HepG2 (cell line): Measurements from ENCODE around the gene IL1RAPL1. TPM values are rescaled to one million over a fixed set of nuclear protein-coding genes. Genes with fewer than 3 reads are reported as not detected.

Experiments
- ATAC-seq: fragments of 200-7000 bp; cut with Tn5 transposase; 3 replicates; pipeline ENCODE4 v1.9.1; 2020; ENCODE audit warnings: mild to moderate bottlenecking, moderate library complexity
- BruUV-seq: library from RNA; stranded (reverse); fragments of 400-500 nt; replicated peaks from 2 replicates; lab custom pipeline; 2021; lab: Mats Ljungman, UMichigan
- CTCF ChIA-PET: fragments of 300-600 bp; formaldehyde crosslinking; extraction: SDS; loops from one replicate; lab custom pipeline; 2021; ENCODE audit warnings: low total read pairs, inconsistent platforms, low intra/inter-chr PET ratio; lab: Yijun Ruan, JAX
- POLR2A ChIA-PET: fragments of 350-600 bp; sonication (Branson Sonifier 250); formaldehyde crosslinking; loops from one replicate; lab custom pipeline; 2020; ENCODE audit warnings: antibody characterized with exemption, inconsistent platforms; lab: Yijun Ruan, JAX
- DNase-seq: peaks from one replicate; pipeline ENCODE4 v3.0.0-alpha.2; 2015; ENCODE audit warnings: low spot score
- FAIRE-seq: peaks from 3 replicates; lab custom pipeline; 2011; peaks lifted over from hg19 to GRCh38; lab: Jason Lieb, UNC
- H2AFZ ChIP-seq: one replicate; pipeline ENCODE4 v1.6.1; 2011; ENCODE audit warnings: low read length, inconsistent platforms
- H3K27ac ChIP-seq: fragments of 300-600 bp; 3 replicates; pipeline ENCODE4 v1.8.0; 2011; ENCODE audit warnings: mixed run types, mild to moderate bottlenecking, mixed read lengths, low read length, inconsistent platforms; ENCODE audit not compliant: insufficient read depth; ENCODE audit errors: extremely low read length
- H3K27me3 ChIP-seq, 2 experiments: fragments of 200-600 bp in 1 of 2; 2 replicates in 1 of 2; 3 replicates in 1 of 2; pipeline versions ENCODE4 v1.6.0 to v1.8.0; 2011; ENCODE audit warnings: low read length in 2 of 2, mild to moderate bottlenecking in 2 of 2, moderate library complexity in 2 of 2, inconsistent platforms in 1 of 2; ENCODE audit not compliant: insufficient read depth in 2 of 2, control insufficient read depth in 1 of 2
- H3K36me3 ChIP-seq, 2 experiments: fragments of 200-600 bp in 1 of 2; replicated peaks in 1 of 2; 2 replicates in 1 of 2; 3 replicates in 1 of 2; pipeline versions ENCODE4 v1.5.1 to v1.8.0; 2011; ENCODE audit warnings: low read length in 2 of 2, inconsistent platforms in 1 of 2; ENCODE audit not compliant: insufficient read depth in 2 of 2, control insufficient read depth in 1 of 2
- H3K4me1 ChIP-seq: 2 replicates; pipeline ENCODE4 v1.5.1; 2012; ENCODE audit warnings: low read length, inconsistent platforms; ENCODE audit not compliant: insufficient read depth
- H3K4me2 ChIP-seq: 2 replicates; pipeline ENCODE4 v1.6.0; 2011; ENCODE audit warnings: low read depth, low read length, inconsistent platforms
- H3K4me3 ChIP-seq, 3 experiments: fragments of 200-600 bp in 1 of 3; sonication (generic), shearing (Covaris generic) in 1 of 3; replicated peaks in 1 of 3; 2 replicates each; pipeline ENCODE4 v1.5.1; 2011 to 2016; ENCODE audit warnings: low read length in 3 of 3, inconsistent platforms in 2 of 3, low read depth in 2 of 3, mild to moderate bottlenecking in 2 of 3, control low read depth in 1 of 3, mixed read lengths in 1 of 3; ENCODE audit not compliant: insufficient read depth in 1 of 3
- H3K79me2 ChIP-seq: one replicate; pipeline ENCODE4 v1.6.1; 2011; ENCODE audit warnings: low read length, inconsistent platforms; ENCODE audit not compliant: insufficient read depth
- H3K9ac ChIP-seq: 2 replicates; pipeline ENCODE4 v1.6.0; 2011; ENCODE audit warnings: mild to moderate bottlenecking, low read depth, low read length, inconsistent platforms; ENCODE audit not compliant: insufficient read depth
- H3K9me3 ChIP-seq: 2 replicates; pipeline ENCODE4 v1.5.1; 2012; ENCODE audit warnings: mild to moderate bottlenecking, low read length
- H4K20me1 ChIP-seq: 2 replicates; pipeline ENCODE4 v1.6.0; 2011; ENCODE audit warnings: inconsistent platforms, mild to moderate bottlenecking, low read length, moderate library complexity; ENCODE audit not compliant: insufficient read depth
- HHEX ChIP-seq: IDR thresholded peaks from 2 replicates; pipeline ENCODE4 v1.6.1; 2016; ENCODE audit warnings: control low read depth
- HNRNPUL1 ChIP-seq: fragments of 200-400 bp; formaldehyde crosslinking; IDR thresholded peaks from 2 replicates; pipeline ENCODE4 v1.6.1; 2017; ENCODE audit warnings: low read depth, mild to moderate bottlenecking, low read length, moderate library complexity
- HOXA5 ChIP-seq: sonication (generic); formaldehyde crosslinking; IDR thresholded peaks from 2 replicates; pipeline ENCODE4 v1.4.0; 2020; ENCODE audit warnings: missing genetic modification reagents
- KAT8 ChIP-seq: IDR thresholded peaks from 2 replicates; pipeline ENCODE4 v1.6.1; 2016; ENCODE audit warnings: missing genetic modification reagents, missing compliant biosample characterization
- KDM5A ChIP-seq: fragments of 200-600 bp; sonication (generic); IDR thresholded peaks from 2 replicates; pipeline ENCODE4 v1.7.0; 2018; ENCODE audit warnings: antibody characterized with exemption, mild to moderate bottlenecking, low read length, borderline replicate concordance
- PCBP2 ChIP-seq: fragments of 200-400 bp; formaldehyde crosslinking; optimal IDR thresholded peaks from 2 replicates; pipeline ENCODE3; 2018; ENCODE audit warnings: low read length, low read depth; ENCODE audit not compliant: poor library complexity, severe bottlenecking
- PHF5A ChIP-seq: IDR thresholded peaks from one replicate; pipeline ENCODE4 v1.6.1; 2018; ENCODE audit warnings: low read depth, missing genetic modification reagents; ENCODE audit not compliant: unreplicated experiment
- SIN3A ChIP-seq: IDR thresholded peaks from 2 replicates; pipeline ENCODE4 v1.6.1; 2011; ENCODE audit warnings: low read depth, mild to moderate bottlenecking, control low read depth, low read length, borderline replicate concordance
- ZNF382 ChIP-seq: sonication (generic); formaldehyde crosslinking; IDR thresholded peaks from 2 replicates; pipeline ENCODE4 v1.5.0; 2020; ENCODE audit warnings: missing genetic modification reagents, mild to moderate bottlenecking, borderline replicate concordance
- ZNF598 ChIP-seq: sonication (generic); formaldehyde crosslinking; IDR thresholded peaks from 2 replicates; pipeline ENCODE4 v1.5.1; 2020; ENCODE audit warnings: mild to moderate bottlenecking, missing genetic modification reagents, borderline replicate concordance
- ZNF672 ChIP-seq: sonication (generic); formaldehyde crosslinking; IDR thresholded peaks from 2 replicates; pipeline ENCODE4 v1.8.1; 2022; ENCODE audit warnings: missing genetic modification reagents
- in situ Hi-C: cut with HindIII; loops from 2 replicates; pipeline ENCODE4 v1.10.0; 2017; ENCODE audit warnings: low pct_unique_long_range_greater_than_20kb; ENCODE audit not compliant: extremely low pct_ligation_motif_present
- intact Hi-C: fragments of 100-400 bp; cut with micrococcal nuclease; formaldehyde crosslinking; loops from one replicate; pipeline ENCODE4 v1.10.0; 2022; ENCODE audit not compliant: unreplicated experiment
- polyA plus RNA-seq, 8 experiments: library from polyadenylated mRNA; depleted of rRNA in 3 of 8; stranded (reverse) in 7 of 8; unstranded in 1 of 8; fragments of >200 nt; fragmentation: Illumina TruSeq in 4 of 8; extraction: Trizol in 4 of 8; gene quantifications; 2 replicates each; pipeline versions ENCODE4 v1.2.1 to v1.2.3, GENCODE V29; 2011 to 2016; ENCODE audit warnings: low read depth in 4 of 8, missing spikeins in 1 of 8, mixed read lengths in 1 of 8; ENCODE audit not compliant: insufficient read depth in 1 of 8
- total RNA-seq, 5 experiments: library from RNA; depleted of rRNA; stranded (reverse); fragments of >200 nt; fragmentation: Illumina TruSeq; extraction: Trizol; gene quantifications; 2 replicates each; pipeline ENCODE4 v1.2.3, GENCODE V29; 2016; ENCODE audit warnings: low read depth in 1 of 5
- TF ChIP-seq, protein P1 (sequence below): sonication (generic); formaldehyde crosslinking; IDR thresholded peaks from 2 replicates; pipeline ENCODE4 v1.4.0; 2020; ENCODE audit warnings: missing genetic modification reagents, borderline replicate concordance
- TF ChIP-seq, protein P2 (sequence below): sonication (generic); formaldehyde crosslinking; IDR thresholded peaks from 2 replicates; pipeline ENCODE4 v1.4.0; 2020; ENCODE audit warnings: mild to moderate bottlenecking, low read depth, missing genetic modification reagents

IL1RAPL1 gene
- total and polyA plus RNA-seq, 2 of the 13 experiments (the other 11 are each of a cell fraction or from before 2014, with no cell fraction given), result 0.04 TPM; not detected in 1

DNA sequence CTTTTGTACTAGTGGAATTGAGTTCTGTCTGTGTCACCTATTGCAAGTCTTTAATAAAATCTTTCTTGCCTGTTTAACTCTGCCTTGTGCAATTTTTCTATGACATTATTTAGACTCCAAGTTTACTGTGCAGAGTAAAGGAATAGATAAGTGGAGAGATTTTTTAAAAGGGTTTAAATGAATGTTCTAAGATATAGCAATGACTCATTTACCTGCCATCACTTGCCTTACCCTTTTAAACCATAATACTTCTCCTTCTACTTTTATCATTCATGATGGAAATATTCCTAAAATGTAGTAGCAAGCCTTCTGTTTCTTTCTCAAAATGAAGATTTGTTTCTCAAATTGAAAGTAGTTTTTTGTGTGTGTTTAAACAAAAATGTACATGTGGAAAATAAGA, 845.3 kb downstream of the IL1RAPL1 start:
- CTCF ChIA-PET, result no interaction called here
- no TSS peak for BruUV-seq
- Histone ChIP-seq H3K79me2 (no peaks in the 10 kb centered on the region), H3K36me3 (no peaks in the 10 kb centered on the region), H3K27ac (no peak overlapping the region), H3K9ac (no peak overlapping the region), H3K9me3 (peaks cover 3% of the 10 kb centered on the region; the same call in 1 of the 2 replicates)
- intact Hi-C loops, result no loop called here
- no peak for TF ChIP-seq HNRNPUL1
- TF ChIP-seq ZNF672, result no peak
- TF ChIP-seq PHF5A (CRISPR knock-in tag), result no peak
- TF ChIP-seq ZNF598 (CRISPR knock-in tag), result no peak
- TF ChIP-seq ZNF382 (CRISPR knock-in tag), result no peak
- TF ChIP-seq, protein P1, sequence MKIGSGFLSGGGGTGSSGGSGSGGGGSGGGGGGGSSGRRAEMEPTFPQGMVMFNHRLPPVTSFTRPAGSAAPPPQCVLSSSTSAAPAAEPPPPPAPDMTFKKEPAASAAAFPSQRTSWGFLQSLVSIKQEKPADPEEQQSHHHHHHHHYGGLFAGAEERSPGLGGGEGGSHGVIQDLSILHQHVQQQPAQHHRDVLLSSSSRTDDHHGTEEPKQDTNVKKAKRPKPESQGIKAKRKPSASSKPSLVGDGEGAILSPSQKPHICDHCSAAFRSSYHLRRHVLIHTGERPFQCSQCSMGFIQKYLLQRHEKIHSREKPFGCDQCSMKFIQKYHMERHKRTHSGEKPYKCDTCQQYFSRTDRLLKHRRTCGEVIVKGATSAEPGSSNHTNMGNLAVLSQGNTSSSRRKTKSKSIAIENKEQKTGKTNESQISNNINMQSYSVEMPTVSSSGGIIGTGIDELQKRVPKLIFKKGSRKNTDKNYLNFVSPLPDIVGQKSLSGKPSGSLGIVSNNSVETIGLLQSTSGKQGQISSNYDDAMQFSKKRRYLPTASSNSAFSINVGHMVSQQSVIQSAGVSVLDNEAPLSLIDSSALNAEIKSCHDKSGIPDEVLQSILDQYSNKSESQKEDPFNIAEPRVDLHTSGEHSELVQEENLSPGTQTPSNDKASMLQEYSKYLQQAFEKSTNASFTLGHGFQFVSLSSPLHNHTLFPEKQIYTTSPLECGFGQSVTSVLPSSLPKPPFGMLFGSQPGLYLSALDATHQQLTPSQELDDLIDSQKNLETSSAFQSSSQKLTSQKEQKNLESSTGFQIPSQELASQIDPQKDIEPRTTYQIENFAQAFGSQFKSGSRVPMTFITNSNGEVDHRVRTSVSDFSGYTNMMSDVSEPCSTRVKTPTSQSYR (CRISPR knock-in tag), result no peak
- no peak for TF ChIP-seq KDM5A
- TF ChIP-seq HOXA5 (CRISPR knock-in tag), result no peak
- no peak for TF ChIP-seq KAT8
- TF ChIP-seq HHEX (CRISPR knock-in tag), result no peak
- no peak for TF ChIP-seq SIN3A
- TF ChIP-seq, protein P2, sequence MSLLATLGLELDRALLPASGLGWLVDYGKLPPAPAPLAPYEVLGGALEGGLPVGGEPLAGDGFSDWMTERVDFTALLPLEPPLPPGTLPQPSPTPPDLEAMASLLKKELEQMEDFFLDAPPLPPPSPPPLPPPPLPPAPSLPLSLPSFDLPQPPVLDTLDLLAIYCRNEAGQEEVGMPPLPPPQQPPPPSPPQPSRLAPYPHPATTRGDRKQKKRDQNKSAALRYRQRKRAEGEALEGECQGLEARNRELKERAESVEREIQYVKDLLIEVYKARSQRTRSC (CRISPR knock-in tag), result no peak
- no peak for TF ChIP-seq PCBP2
- TF ChIP-seq, all 625 proteins: peak for 0
- Histone ChIP-seq H3K4me2 (no peak overlapping the region), H3K4me3 (no peak overlapping the region), H2AFZ (no peak overlapping the region), H4K20me1 (no peaks in the 10 kb centered on the region), H3K27me3 (no peaks in the 10 kb centered on the region), H3K4me1 (no peaks in the 10 kb centered on the region)
- ATAC-seq (no peak), FAIRE-seq (no peak), DNase-seq (no peak)
- in situ Hi-C loops, result no loop called here
- POLR2A ChIA-PET, result no interaction called here
